NCI-H1048 (cell line): ENCODE data around the gene EPN2.
"Not testable (repeated sequence)": the region's sequence is repeated elsewhere in the genome, so short reads cannot be mapped to it uniquely, and the experiment has no call there.

Experiments
- DNase-seq: peaks from one replicate; lab custom pipeline; 2025; lab: John Stamatoyannopoulos, UW

Gene EPN2

GRCh38 chr17:19237139-19237388 is at the start of gene EPN2:
EPN2 (plus strand) TSS chr17:19237366; CDS start chr17:19283120, 45,754 bp downstream.
- DNase-seq = not testable (repeated sequence)

- not testable (repeated sequence) for DNase-seq
These were observed 49.0 kb upstream of the EPN2 start for GRCh38 chr17:19187883-19188869.

- not testable (repeated sequence) for DNase-seq
These were observed 48.1 kb upstream of the EPN2 start for GRCh38 chr17:19188870-19189708.

GRCh38 chr17:19189781-19190405 is 47.3 kb upstream of the EPN2 start:
- not testable (repeated sequence) for DNase-seq

- DNase-seq = not testable (repeated sequence)
These were observed 40.6 kb upstream of the EPN2 start for GRCh38 chr17:19196382-19197204.

GRCh38 chr17:19202448-19202847 is 34.7 kb upstream of the EPN2 start:
- not testable (repeated sequence) for DNase-seq

GRCh38 chr17:19203429-19203828 is 33.7 kb upstream of the EPN2 start:
- DNase-seq = not testable (repeated sequence)

GRCh38 chr17:19215074-19215860 is 21.9 kb upstream of the EPN2 start:
- not testable (repeated sequence) for DNase-seq

- DNase-seq = not testable (repeated sequence)
These were observed 20.8 kb upstream of the EPN2 start for GRCh38 chr17:19216148-19216926.

- not testable (repeated sequence) for DNase-seq
These were observed 18.3 kb upstream of the EPN2 start for GRCh38 chr17:19218914-19219313.

GRCh38 chr17:19219384-19219783 is 17.8 kb upstream of the EPN2 start:
- DNase-seq = not testable (repeated sequence)

- DNase-seq = not testable (repeated sequence)
These were observed 17.0 kb upstream of the EPN2 start for GRCh38 chr17:19220195-19220594.

- DNase-seq = not testable (repeated sequence)
These were observed 10.3 kb upstream of the EPN2 start for GRCh38 chr17:19226610-19227588.

GRCh38 chr17:19234676-19235075 is 2.5 kb upstream of the EPN2 start:
- DNase-seq = not testable (repeated sequence)

- DNase-seq = not testable (repeated sequence)
These were observed 621 bp upstream of the EPN2 start for GRCh38 chr17:19236351-19237138.

GRCh38 chr17:19237389-19238166 is 412 bp downstream of the EPN2 start:
- DNase-seq = no peak

- no peak for DNase-seq
These were observed 970 bp downstream of the EPN2 start for GRCh38 chr17:19238167-19238505.
